ENCODE measurements around the gene ADGRD1.

ADGRD1 gene

DNA sequence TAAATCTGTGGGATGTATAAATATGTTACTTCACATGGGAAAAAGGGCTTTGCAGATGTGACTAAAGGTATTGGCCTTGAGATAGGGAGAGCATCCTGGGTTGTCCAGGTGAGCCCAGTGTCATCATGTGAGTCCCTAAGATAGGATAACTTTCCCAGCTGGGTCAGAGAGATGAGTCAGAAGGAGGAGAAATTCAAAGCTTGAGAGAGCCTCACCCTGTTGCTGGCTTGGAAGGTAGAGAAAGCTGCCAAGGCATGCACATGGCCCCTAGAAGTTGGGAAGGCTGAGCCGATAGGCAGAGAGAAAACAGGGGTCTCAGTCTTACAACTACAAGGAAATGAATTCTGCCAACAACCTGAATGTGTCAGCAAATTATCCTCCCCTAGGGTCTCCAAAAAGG is 213.0 kb downstream of the ADGRD1 start:
- Histone ChIP-seq H3K9ac (ENCODE audit: low read depth, low read length) (no peak overlapping the region), H3K27ac (ENCODE audit: low read length) (no peak overlapping the region), H3K27me3 (ENCODE audit: insufficient read depth, low read length, poor library complexity) (no peaks in the 10 kb centered on the region), H2AFZ (ENCODE audit: low read depth, low read length) (no peak overlapping the region), H4K20me1 (ENCODE audit: insufficient read depth, low read length) (no peaks in the 10 kb centered on the region), H3K79me2 (ENCODE audit: insufficient read depth, low read length) (no peaks in the 10 kb centered on the region), H3K9me3 (ENCODE audit: insufficient read depth, low read length, severe bottlenecking) (no peaks in the 10 kb centered on the region), H3K4me1 (ENCODE audit: insufficient read depth, low read length) (no peaks in the 10 kb centered on the region), H3K4me2 (ENCODE audit: insufficient read depth, low read length) (no peak overlapping the region), H3K4me3 (ENCODE audit: low read depth in 1 of 2, low read length in 2 of 2) (no peak overlapping the region), H3K36me3 (ENCODE audit: insufficient read depth, low read length) (no peaks in the 10 kb centered on the region)
- ATAC-seq (ENCODE audit: insufficient read depth, low read depth) (no peak), DNase-seq (no peak)
- TF ChIP-seq EZH2 (IDR thresholded peaks at IDR 0.05; ENCODE audit: borderline replicate concordance, low read depth, low read length, severe bottlenecking) = no peak
- TF ChIP-seq, protein P1, sequence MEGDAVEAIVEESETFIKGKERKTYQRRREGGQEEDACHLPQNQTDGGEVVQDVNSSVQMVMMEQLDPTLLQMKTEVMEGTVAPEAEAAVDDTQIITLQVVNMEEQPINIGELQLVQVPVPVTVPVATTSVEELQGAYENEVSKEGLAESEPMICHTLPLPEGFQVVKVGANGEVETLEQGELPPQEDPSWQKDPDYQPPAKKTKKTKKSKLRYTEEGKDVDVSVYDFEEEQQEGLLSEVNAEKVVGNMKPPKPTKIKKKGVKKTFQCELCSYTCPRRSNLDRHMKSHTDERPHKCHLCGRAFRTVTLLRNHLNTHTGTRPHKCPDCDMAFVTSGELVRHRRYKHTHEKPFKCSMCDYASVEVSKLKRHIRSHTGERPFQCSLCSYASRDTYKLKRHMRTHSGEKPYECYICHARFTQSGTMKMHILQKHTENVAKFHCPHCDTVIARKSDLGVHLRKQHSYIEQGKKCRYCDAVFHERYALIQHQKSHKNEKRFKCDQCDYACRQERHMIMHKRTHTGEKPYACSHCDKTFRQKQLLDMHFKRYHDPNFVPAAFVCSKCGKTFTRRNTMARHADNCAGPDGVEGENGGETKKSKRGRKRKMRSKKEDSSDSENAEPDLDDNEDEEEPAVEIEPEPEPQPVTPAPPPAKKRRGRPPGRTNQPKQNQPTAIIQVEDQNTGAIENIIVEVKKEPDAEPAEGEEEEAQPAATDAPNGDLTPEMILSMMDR (IDR thresholded peaks at IDR 0.05; ENCODE audit: borderline replicate concordance, extremely low read depth, low read length, poor library complexity, severe bottlenecking) = no peak

DNA sequence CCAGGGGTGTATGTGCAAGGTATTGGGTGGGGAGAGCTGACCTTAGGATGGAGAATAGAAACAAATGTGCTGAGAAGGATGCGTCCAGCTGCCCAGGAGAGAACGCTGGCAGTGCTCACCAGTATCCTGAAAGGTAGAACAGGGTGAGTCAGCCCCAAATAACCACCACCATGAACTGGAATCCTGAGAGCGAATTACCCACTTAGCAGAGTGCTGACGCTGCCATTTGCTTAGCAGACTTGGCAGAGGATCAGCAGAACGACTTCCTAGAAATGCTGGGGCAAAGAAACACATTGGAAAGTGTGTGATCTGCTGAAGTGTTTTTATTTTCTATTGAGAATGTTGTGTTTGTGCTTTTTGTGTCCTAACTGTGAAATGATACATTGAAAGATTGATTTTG is 213.6 kb downstream of the ADGRD1 start:
- Histone ChIP-seq H3K4me3 (ENCODE audit: low read depth in 1 of 2, low read length in 2 of 2) (no peak overlapping the region), H4K20me1 (ENCODE audit: insufficient read depth, low read length) (no peaks in the 10 kb centered on the region), H3K9ac (ENCODE audit: low read depth, low read length) (no peak overlapping the region), H3K36me3 (ENCODE audit: insufficient read depth, low read length) (no peaks in the 10 kb centered on the region), H3K27me3 (ENCODE audit: insufficient read depth, low read length, poor library complexity) (no peaks in the 10 kb centered on the region), H2AFZ (ENCODE audit: low read depth, low read length) (no peak overlapping the region), H3K79me2 (ENCODE audit: insufficient read depth, low read length) (no peaks in the 10 kb centered on the region), H3K4me1 (ENCODE audit: insufficient read depth, low read length) (no peaks in the 10 kb centered on the region), H3K27ac (ENCODE audit: low read length) (no peak overlapping the region), H3K9me3 (ENCODE audit: insufficient read depth, low read length, severe bottlenecking) (no peaks in the 10 kb centered on the region), H3K4me2 (ENCODE audit: insufficient read depth, low read length) (no peak overlapping the region)
- ATAC-seq (ENCODE audit: insufficient read depth, low read depth) = no peak
- TF ChIP-seq, protein P1 (IDR thresholded peaks at IDR 0.05; ENCODE audit: borderline replicate concordance, extremely low read depth, low read length, poor library complexity, severe bottlenecking) = no peak
- no peak for TF ChIP-seq EZH2 (IDR thresholded peaks at IDR 0.05; ENCODE audit: borderline replicate concordance, low read depth, low read length, severe bottlenecking)
- no peak for DNase-seq

DNA sequence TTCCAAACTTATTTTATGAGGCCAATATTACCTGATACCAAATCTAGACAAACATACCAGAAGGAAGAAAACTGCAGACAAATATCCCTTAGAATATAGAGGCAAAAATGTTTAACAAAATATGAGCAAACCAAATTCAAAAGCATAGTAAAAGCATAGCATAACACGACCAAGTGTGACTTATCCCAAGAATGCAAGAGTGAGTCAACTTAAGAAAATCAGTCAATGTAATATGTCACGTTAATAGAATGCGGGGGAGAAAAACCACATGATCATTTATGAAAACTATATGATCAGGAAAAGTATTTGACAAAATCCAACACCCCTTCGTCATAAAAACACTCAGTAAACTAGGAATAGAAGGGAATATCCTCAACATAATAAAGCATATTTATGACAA is 217.3 kb downstream of the ADGRD1 start:
- H3K4me2 ChIP-seq (ENCODE audit: insufficient read depth, low read length) = no peak overlapping the region
- no peak for TF ChIP-seq EZH2 (IDR thresholded peaks at IDR 0.05; ENCODE audit: borderline replicate concordance, low read depth, low read length, severe bottlenecking)
- TF ChIP-seq, protein P1 (IDR thresholded peaks at IDR 0.05; ENCODE audit: borderline replicate concordance, extremely low read depth, low read length, poor library complexity, severe bottlenecking) = no peak
- no peak for ATAC-seq (ENCODE audit: insufficient read depth, low read depth)
- no peak for DNase-seq
- H3K79me2 ChIP-seq (ENCODE audit: insufficient read depth, low read length) = no peaks in the 10 kb centered on the region
- H4K20me1 ChIP-seq (ENCODE audit: insufficient read depth, low read length) = no peaks in the 10 kb centered on the region
- H3K27ac ChIP-seq (ENCODE audit: low read length) = no peak overlapping the region
- H3K9me3 ChIP-seq (ENCODE audit: insufficient read depth, low read length, severe bottlenecking) = peaks cover 7% of the 10 kb centered on the region
- no peak overlapping the region for H2AFZ ChIP-seq (ENCODE audit: low read depth, low read length)
- H3K36me3 ChIP-seq (ENCODE audit: insufficient read depth, low read length) = no peaks in the 10 kb centered on the region
- no peak overlapping the region for H3K4me3 ChIP-seq (ENCODE audit: low read depth in 1 of 2, low read length in 2 of 2)
- H3K27me3 ChIP-seq (ENCODE audit: insufficient read depth, low read length, poor library complexity) = no peaks in the 10 kb centered on the region
- H3K9ac ChIP-seq (ENCODE audit: low read depth, low read length) = no peak overlapping the region
- no peaks in the 10 kb centered on the region for H3K4me1 ChIP-seq (ENCODE audit: insufficient read depth, low read length)

- no peaks in the 10 kb centered on the region for H3K79me2 ChIP-seq (ENCODE audit: insufficient read depth, low read length)
- no peaks in the 10 kb centered on the region for H4K20me1 ChIP-seq (ENCODE audit: insufficient read depth, low read length)
- no peaks in the 10 kb centered on the region for H3K36me3 ChIP-seq (ENCODE audit: insufficient read depth, low read length)
- TF ChIP-seq, protein P1 (IDR thresholded peaks at IDR 0.05; ENCODE audit: borderline replicate concordance, extremely low read depth, low read length, poor library complexity, severe bottlenecking) = no peak
- TF ChIP-seq EZH2 (IDR thresholded peaks at IDR 0.05; ENCODE audit: borderline replicate concordance, low read depth, low read length, severe bottlenecking) = no peak
- no peak overlapping the region for H3K9ac ChIP-seq (ENCODE audit: low read depth, low read length)
- H3K27ac ChIP-seq (ENCODE audit: low read length) = no peak overlapping the region
- H2AFZ ChIP-seq (ENCODE audit: low read depth, low read length) = no peak overlapping the region
- no peak overlapping the region for H3K4me3 ChIP-seq (ENCODE audit: low read depth in 1 of 2, low read length in 2 of 2)
- no peaks in the 10 kb centered on the region for H3K27me3 ChIP-seq (ENCODE audit: insufficient read depth, low read length, poor library complexity)
- H3K4me1 ChIP-seq (ENCODE audit: insufficient read depth, low read length) = no peaks in the 10 kb centered on the region
- peaks cover 8% of the 10 kb centered on the region for H3K9me3 ChIP-seq (ENCODE audit: insufficient read depth, low read length, severe bottlenecking)
- DNase-seq (no peak), ATAC-seq (ENCODE audit: insufficient read depth, low read depth) (no peak)
- no peak overlapping the region for H3K4me2 ChIP-seq (ENCODE audit: insufficient read depth, low read length)
Measured at GRCh38 chr12:131174901-131175300, 221.2 kb downstream of the ADGRD1 start.

Measured in DND-41 (cell line).